ENCODE results near the gene COX7A1.

COX7A1 gene

DNA sequence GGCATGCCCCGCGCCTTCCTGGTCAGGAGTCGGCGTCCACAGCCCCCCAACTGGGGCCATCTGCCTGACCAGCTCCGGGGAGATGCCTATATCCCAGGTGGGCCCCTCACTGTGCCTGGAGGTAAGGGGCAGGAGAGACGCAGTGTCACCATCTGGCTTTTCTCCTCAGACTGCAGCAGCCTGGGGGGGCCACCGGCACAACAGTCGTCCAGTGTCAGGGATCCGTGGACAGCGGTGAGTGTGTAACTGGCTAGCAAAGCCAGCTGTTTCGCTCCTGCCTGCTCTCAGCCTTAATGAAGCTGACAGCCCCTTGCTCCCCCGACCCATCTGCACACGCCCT is 41.1 kb downstream of the COX7A1 start:
- DNase-seq = no peak

DNA sequence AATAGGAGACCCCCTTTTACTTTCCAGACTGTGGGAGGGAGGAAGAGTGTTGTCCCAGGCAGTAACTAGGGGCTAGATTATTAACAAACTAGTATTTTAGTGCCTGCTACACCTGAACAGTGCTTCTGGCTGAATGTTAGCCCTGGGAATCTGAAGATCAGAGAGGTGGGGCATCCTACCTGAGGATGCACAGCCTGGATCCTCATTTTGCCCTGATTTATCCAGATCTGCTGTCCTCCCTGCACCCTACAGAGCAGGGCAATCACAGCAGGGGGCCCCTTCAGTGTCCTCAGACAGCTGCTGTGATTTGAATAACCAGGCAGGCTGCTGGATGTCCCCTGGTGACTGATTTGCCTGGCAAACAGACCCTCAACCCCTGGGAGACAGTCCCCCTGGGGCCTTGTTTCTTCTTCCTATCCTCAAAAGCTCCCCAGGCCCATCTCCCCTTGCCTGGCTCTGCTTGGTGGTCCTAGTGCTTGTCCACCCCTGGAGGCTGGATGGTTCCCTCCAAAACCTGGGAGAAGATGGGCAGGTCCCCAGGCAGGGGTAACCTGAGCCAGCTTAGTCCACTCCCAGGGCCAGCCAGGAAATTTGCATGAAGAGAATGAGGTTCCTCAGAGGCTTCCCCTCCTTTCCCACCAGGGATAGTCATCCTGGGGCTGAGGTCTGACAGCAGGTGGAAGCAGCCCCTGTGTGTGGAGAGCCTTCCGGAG is 41.6 kb downstream of the COX7A1 start, which contains the start of gene OVOL3:
OVOL3 (plus strand) TSS at position 657 of the 713 bp plus-strand sequence. CDS start 60 bp downstream, outside the sequence.
- no peak for DNase-seq

DNA sequence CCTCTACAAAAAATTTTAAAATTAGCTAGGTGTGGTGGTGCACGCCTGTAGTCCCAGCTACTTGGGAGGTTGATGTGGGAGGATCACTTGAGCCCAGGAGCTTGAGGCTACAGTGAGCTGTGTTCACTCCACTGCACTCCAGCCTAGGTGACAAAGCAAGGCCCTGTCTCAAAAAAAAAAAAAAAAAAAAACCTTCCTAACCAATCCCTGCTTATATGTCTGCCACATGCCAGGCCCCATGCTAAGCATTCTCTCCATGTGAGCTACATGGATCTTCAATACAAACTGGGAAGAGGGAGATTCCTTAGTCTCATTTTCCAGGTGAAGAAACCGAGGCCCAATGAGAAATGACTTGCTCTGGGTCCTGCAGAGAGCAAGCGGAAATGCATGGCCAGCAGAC is 43.6 kb downstream of the COX7A1 start:
- no peak for DNase-seq

DNA sequence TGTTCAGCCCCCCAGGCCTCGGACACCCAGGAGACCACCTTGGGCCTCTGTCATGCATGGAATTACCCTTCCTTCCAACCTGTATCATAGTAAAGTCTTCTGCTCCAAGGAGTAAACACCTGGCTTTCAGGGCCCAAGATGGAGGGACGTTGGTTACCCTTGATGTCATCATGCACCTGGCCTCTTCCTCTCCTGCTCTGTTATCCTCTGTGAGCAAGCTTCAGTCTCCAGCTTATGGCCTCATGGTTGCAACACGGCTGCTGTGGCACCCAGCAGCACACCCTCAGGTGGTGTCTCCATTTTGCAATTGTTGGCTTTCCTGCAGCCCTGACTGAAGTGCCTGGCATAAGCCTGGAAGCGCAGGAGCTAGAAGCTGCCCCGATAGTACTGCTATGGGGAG is 45.3 kb downstream of the COX7A1 start:
- no peak for DNase-seq

DNA sequence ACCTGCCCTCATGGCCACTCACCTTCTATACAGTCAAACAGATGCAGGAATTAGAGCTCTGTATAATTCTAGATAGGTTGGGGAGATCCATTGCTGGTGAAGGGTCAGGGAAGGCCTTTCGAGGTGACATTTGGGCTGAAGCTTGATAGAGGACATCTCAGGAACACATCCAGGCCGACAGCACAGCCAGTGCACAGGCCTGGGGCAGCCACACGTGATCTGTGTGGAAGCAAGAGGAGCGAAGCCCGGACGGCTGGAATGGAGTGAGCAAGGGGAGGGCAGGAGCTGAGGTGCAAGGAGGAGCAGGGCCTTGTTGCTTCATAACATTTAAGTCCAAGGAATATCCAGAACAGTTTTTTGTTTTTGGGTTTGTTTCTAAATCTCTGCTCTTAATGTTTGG is 45.8 kb downstream of the COX7A1 start:
- DNase-seq = no peak

DNA sequence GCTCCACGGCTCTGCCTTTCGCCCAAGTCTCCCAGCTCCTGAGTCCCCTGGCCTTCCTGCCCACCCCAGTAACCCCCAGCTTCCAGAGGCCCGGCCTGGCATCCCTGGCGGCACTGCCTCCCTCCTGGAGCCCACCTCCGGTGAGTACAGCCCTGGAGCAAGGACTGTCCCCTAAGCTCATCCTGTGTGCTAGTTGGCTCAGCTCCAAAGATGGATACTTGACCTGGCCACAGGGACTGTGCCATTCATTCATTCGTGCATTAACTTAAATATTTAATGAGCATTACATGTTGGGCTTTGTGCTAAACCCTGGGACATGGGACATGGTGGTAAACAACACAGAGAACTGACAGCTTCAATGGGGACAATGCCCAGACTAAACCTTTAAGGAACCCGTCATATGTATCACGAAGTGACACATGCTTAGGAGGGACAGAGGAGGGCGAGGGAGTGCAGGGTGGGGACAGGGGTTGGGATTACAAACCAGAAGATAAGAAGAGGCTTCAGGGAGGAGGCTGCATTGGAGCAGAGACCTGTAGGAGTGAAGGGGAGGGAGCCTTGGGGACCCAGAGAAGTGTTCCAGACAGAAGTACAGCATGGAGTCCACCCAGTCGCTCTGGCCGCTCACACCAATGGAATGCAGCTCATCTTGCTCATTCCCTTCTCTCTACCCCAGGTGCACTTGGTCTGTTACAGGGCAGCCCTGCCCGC is 48.2 kb downstream of the COX7A1 start:
- no peak for DNase-seq

DNA sequence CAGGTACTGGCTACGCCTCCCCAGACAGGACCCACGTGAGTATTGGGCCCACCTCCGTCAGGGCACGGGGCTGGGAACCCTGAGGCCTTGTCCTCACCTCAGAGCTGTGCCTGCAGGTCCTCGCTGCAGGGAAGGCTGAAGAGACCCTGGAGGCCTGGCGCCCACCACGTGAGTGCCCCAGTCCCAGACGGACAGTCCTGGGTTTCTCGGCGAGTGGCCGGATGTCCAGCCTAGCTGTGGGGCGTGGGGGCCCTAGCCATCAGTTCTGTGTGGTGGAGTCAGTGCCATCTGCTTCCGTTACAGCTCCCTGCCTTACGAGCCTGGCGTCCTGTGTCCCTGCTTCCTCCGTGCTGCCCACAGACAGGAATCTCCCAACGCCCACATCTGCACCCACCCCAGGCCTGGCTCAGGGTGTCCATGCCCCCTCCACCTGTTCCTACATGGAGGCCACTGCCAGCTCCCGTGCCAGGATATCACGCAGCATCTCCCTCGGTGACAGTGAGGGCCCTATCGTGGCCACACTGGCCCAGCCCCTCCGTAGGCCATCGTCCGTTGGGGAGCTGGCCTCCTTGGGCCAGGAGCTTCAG is 49.1 kb downstream of the COX7A1 start:
- DNase-seq = no peak

DNA sequence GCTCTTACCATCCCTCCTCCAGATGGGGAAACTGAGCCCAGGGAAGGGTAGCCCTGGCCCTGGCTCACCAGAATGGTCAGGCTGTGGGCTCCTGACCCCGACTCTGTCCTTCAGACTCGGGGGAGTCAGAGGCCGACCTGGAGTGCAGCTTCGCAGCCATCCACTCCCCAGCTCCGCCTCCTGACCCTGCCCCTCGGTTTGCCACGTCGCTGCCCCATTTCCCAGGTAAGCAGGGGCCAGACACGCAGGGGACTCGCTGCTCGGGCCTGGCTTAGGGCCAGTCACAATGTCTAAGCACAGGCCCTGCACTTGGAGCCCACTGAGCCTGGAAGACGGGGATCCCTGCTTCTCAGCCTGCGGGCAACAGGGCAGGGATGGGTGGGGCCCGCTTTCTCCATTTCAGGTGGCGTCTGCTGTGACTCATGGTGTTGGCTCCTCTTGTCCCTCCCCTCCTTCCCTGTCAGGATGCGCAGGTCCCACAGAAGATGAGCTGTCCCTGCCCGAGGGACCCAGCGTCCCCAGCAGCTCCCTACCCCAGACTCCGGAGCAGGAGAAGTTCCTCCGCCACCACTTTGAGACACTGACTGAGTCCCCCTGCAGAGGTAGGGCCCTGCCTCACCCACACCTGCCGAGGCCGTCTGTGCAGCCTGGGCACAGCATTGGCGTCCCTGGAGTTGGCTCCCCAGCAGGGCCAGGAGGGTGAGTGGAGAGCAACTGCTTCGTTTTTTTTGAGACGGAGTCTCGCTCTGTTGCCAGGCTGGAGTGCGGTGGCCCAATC is 50.5 kb downstream of the COX7A1 start:
- DNase-seq = no peak

Data from NCI-H187 (cell line).